Amniotic epithelial cell (primary cell): ENCODE data around the gene RASGRF2.

Experiments used
- DNase-seq: peaks from one replicate; pipeline ENCODE4 v3.0.0-alpha.2; 2010; ENCODE audit warnings: low read depth

RASGRF2 gene

DNA sequence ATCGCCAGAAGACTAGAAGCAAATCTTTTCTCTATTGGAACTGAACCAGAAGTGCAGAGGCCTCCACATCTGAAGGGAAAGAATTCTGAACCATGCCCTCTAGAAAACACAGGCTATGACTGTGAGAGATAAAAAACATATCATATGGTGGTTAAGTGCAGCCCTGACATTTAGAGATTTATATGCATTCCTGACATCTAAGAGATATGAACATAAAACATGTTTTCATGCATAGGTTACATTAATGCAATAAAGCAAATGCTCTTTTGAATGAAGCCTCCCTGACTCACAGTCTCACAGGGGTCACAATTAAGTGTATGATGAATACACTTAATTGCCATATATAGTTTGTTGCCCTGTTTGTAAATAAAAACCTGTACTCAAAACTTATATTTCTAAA, 244.0 kb downstream of the RASGRF2 start:
- peak; percentile 68 for DNase-seq

DNA sequence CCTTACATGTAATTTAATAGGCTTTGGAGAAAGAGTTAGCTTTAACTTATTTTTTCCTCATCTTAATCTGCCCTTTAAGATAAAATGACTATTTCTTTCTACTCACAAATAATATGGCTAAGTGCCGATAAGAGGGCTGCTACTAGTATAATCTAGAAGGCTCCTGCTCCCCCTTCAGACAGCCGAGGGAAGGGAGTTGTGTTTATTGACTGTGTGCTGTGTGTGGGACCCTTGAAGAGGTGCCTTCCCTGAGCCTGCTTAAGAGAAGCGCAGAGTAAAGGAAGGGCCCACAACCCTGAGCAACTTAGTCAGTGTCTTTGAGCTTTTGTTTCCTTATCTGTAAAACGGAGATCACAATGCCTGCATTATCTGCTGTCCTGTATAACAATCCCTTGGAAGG, 244.9 kb downstream of the RASGRF2 start:
- DNase-seq, result no peak

DNA sequence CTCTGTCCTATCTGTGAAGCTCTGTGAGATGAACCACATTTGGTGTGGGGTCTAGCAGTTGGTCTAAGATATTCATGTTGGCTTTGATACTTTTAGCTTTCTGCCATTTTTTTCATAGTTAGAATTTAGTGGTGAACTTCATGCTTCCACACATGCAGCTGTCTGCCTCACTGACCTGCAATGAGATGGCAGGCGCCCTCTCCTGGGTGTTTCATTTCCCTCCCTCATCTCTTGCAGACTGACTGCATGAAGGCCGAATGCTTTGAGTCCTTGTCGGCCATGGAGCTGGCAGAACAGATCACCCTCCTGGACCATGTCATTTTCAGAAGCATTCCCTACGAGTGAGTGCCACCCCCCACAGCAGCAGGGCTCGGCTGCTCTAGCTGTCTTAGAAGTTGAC, 246.8 kb downstream of the RASGRF2 start:
- peak; percentile 24 for DNase-seq

DNA sequence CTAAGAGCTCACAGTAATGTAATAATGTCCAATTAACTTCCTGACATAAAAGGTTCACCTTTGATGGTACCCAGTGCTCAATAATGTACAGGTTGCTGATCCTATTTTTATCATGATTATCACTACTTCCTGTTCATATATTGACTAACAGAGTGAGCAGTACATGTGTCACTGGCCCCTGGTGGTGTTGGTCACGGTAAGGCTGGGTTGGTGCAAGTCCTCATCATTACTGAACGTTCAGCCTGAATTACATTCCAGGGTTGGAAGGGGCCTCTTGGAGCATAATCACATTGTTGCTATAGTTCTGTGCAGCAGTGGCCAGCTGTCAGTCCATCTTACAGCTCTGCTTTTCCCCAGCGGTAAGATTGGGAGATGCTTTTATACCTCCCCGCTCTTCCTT, 248.7 kb downstream of the RASGRF2 start:
- DNase-seq, result no peak

DNA sequence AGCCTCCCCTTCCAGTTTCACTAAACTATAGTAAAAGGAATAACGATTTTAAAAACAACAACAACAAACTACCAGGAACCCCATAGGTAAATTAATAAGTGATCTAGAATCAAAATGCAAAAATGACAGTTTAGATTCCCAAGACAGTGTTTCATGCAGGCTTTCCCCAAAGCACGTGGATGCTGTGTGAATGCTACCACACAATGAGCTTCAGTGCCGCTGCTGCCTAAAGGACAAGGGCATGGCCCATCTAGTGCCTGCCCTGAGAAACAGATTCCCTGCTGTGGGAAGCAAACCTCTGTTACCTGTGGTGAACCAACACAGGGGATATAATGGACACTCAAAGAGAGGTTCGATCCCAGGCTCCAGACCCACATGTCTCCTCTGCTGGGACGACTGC, 249.2 kb downstream of the RASGRF2 start:
- DNase-seq, result no peak

DNA sequence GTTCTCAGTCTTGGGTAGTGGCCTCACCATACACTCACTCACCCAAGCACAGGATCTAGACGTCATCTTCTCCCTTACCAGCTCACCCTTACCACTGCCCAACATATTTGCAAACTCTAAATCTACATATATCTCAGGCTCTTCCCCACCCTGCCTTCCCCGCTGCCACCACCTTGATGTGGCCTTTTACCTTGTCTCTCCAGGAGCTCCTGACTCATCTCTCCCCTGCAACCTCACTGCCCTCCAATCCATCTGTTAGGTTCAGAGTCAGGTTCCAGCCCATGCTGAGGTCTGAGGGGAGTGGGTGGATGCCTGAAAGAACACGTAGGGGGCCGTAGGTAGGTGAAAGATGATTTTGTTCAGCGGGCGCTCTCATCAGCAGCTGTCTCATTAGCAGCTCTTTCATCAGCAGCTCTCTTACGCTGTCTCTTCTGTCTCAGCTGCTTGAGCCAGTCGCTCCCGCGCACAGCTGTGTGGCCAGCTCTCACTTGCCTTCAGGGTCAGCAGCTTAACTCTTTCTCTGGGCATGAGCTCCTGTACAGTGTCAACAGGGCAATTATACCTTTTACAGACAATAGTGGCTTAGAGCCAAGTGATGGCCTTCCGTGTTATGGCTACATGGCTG, 249.8 kb downstream of the RASGRF2 start:
- DNase-seq, result no peak

DNA sequence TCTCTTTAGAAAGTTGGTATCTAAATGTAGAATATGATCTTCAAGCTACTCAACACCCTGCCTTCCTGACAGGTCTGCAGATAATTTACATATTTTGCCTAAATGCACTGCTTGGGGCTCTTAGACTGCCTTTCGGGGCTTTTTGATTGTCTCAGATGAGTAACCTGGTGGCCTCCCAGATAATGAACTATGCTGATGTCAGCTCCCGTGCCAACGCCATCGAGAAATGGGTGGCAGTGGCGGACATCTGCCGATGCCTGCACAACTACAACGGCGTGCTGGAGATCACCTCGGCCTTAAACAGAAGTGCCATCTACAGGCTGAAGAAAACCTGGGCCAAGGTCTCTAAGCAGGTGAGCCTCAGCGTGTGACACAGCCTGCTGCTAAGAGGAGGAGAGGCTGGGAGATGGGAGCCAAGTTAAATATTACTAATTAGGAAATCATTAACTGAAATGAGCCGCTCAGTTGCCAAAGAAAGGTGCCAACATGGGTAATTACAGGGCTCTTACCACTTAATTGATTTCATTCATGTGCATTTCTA, 252.1 kb downstream of the RASGRF2 start:
- no peak for DNase-seq

DNA sequence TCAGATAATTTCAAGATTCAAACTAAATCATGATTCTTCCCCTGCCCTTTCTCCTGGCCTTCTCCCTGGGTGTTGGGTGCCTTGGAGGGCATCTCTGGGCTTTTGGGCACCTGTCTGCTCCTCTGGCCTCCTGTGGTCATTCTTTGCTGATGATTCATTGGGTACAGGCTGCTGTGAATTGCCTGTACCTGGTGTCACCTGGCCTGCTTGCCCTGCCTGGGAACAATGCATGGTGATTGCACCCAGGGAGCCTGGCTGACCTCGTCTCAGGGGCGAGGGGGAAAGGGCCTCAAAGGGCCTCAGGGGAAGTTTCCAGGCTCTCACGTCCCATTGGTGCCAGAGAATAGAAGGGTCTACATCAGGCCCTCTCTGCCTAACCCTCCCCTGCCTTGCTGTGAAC, 252.9 kb downstream of the RASGRF2 start:
- DNase-seq, result no peak

DNA sequence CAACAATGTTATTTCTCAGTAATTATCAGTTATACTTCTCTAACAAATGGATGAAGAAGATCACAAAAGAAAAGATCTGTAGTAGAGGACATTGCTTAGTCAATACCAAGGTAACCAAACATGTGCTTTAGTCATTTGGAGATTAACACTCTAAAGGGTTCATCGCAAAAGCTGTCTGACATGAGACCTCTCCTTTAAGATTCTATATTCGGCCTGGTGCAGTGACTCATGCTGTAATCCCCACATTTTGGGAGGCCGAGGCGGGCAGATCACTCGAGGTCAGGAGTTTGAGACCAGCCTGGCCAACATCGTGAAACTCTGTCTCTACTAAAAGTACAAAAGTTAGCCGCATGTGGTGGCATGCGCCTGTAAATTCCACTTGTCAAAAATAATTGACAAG, 254.7 kb downstream of the RASGRF2 start:
- no peak for DNase-seq

DNA sequence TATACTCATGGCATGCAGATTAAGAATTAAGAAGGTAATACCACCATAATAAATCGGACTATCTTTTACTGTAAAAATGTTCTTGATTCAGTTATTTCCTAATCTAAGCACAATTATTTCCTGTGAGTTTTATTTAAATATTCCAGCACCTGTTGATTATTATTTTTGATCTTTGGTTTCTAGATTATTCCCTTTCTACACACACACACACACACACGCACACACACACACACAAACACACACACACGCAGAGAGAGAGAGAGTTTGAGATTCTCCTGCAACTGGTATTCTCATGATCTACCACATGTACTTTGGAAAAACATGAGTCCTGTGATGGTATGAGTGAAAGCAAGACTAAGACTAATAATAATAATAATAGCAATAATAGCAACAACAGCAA, 256.0 kb downstream of the RASGRF2 start:
- DNase-seq, result no peak

DNA sequence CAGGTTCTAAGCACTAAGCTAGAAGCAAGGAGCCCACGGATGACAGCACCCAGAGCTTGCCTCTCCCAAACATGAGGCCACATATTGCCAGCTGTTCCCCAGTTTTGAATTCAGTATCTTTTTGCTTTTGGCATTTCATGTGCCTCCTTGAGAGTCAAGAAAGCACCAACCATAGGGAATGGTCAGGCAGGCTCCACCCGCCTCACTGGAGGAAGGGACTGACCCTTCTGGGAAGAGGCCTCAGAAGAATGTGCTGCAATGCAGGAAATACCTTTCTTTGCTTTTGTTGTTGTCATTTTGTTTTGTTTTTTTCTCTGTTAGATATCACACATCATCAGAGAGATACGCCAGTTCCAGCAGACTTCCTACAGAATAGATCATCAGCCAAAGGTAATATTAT, 259.2 kb downstream of the RASGRF2 start:
- DNase-seq, result no peak

DNA sequence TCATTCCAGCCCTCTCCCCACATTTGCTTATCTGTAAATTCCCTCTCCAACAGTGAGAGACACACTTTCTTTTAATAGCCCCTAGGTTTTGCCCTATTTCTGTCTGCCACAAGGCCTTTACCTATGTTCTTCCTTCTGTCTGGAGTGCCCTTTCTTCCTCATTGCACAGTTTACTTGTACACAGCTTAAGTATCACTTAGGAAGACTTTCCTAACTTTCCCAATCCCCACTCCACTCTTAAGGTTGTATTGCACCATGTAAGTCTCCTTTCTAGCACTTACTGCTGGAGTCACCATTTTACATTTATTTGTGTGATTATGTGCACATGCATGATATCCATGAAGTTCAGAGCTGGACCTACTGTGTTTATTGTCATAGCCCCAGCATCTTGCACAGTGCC, 262.1 kb downstream of the RASGRF2 start:
- DNase-seq, result no peak

DNA sequence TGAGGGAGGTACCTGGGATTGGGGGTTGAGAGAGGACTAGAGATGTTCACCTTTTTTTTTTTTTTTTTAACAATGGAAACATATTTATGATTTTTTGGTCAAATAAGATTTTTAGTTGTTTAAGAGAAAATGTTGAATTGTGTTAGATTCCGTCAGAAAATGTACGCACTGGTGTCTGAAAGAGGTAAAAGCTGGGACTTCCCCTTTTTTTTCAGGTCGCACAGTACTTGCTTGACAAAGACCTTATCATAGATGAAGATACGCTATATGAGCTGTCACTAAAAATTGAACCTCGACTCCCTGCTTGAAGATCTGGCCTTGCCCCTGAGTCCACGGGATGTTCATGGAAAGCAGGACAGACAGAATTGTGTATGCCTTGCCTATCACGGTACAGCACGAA, 265.3 kb downstream of the RASGRF2 start:
- no peak for DNase-seq

DNA sequence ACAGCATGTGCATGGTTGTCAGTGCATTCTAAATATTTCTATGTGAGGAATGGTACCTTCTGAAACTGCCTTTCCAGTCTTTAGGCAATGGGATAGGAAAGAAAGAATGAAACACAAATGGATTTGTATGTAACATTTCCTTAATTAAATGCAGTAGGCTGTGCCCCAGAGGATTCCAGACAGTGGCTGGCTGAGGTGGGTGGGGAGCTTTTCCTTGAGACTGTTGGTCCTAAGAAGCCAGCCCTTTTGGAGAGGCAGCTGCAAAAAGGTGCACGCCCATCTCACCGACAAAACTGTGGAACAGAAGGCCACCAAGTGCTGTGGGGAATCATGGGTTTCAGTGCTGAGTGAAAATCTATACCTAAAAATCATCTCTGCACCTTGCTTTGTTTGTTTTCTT, 266.1 kb downstream of the RASGRF2 start:
- no peak for DNase-seq

DNA sequence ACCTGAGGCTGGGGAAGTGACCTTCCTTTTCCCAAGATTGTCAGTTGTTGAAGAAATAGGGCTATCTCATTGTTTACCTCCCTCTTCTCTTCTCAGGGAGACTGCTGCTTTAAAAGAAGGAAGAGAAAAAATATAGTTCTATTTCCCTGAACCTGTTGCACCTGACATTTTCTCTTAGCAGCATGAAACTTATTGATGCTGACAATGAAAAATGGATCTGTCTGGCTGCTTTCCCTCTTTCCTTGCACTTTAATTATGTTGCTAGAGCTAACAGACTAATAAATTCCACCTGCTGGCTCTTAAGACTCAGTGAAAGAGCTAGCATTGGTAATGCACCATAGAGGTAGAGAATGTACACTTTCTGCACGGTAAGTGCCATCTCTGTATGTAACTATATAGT, 266.8 kb downstream of the RASGRF2 start:
- no peak for DNase-seq

DNA sequence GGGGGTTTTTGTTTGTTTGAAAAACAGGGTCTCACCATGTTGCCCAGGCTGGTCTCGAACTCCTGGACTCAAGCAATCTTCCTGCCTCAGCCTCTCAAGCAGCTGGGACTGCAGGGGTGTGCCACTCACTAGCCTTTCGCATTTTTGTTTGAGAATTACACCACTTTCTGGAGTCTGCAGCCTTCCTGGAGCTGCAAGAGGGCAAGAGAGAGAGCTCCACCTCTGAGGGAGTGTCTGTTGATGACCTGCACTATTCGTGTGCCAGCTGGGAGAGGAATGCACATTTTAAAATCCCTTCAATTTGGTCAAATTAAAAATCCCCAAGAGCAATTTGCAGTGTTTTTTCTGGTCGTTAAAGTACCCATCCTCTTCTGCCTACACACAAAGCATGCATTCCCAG, 267.9 kb downstream of the RASGRF2 start:
- no peak for DNase-seq

DNA sequence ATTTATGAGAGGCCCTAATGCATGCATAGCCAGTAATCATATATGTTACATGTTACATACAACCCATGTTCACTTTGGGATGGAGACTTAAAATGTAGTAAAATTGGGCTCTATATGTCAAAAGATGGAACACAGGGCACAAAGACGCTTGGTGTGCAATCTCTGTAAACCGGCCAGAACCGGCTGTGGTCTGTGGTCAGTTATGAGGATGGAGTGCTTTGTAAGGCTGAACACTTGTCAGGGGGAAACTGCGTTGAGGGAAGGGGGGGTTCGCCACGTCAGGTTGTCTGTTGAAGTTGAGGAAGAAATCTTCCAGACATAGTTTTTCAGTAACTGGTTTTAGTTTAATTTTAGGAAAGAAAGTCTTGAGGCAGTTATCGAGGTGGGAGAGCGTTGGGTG, 270.3 kb downstream of the RASGRF2 start:
- peak; percentile 67 for DNase-seq

DNA sequence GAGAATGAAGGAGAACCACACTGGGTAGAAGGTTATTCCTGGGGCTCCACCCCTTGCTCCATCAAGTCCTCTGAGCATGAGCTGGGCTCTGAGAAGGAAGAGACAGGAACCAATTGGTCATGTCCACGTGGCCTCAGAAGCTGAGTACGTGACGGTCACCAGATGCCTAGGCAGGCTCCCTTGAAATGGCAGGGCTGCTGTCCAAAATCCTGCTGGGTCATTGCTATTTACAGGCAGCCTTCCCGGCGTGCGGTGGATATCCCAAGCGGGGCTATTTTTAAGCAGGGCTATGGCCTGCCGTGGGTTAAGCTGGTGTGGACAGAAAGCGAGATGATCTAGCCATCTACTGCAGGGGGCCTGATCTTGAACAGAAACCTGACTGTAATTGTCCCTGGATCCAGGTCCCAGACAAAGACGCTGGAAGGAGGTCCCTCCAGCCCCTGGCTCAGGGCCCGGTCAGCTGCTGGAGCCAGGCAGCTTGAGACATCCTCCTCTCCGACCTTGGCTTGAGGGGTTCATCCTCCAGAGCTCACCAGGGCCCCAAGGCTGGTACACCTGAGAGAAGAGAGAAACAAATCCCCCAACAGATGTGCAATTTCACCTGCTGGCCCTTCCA, 272.4 kb downstream of the RASGRF2 start:
- no peak for DNase-seq

DNA sequence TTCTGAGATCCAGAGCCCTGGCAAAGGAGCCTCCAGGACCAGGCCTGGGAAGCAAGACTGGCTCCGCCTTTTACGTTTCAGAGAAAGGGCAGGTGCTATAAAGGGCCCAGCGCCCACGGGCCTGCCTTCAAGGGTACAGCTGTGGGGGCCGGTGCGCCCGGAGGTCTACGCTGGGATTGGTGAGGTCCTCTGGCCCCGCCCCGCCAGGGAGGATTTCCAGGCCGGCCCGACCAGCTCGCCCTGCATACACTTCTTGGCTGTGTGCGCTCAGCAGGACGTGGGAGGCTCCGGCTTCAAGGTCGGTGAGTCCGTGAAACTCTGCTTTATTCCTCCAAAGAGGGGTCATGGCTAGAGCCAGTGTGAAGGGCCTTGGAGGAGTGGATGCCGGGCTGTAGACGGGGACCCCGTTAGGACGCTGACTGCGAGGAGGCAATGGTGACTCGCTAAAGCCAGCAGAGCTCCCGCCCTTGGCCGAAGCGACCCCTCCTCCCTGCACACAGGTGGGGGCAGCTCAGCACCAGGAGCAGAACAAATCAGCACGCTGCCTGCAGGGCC, 273.0 kb downstream of the RASGRF2 start, which contains the start of gene CKMT2:
CKMT2 (plus strand) TSS at position 243 of the 555 bp plus-strand sequence. CDS start 17,811 bp downstream, outside the sequence.
- peak; percentile 68 for DNase-seq

DNA sequence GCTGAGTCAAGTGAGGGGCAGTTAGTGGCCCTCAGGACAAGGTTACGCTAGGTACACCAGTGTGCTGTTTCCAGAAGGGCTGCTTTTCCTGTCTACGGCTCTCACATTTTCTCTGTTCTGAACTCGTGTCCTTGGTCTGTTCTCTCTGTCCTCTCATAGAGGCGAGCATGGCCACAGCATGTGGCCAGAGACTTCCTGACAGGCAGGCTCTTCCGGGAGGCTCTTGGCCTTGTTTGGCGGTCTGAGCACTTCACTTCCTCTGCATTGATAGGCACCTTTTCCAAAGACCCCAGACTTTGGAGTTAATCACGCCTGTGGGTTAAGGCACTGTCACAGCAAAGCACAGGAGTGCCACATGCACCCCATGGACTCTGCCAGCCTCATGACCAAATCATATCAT, 274.1 kb downstream of the RASGRF2 start:
- no peak for DNase-seq

DNA sequence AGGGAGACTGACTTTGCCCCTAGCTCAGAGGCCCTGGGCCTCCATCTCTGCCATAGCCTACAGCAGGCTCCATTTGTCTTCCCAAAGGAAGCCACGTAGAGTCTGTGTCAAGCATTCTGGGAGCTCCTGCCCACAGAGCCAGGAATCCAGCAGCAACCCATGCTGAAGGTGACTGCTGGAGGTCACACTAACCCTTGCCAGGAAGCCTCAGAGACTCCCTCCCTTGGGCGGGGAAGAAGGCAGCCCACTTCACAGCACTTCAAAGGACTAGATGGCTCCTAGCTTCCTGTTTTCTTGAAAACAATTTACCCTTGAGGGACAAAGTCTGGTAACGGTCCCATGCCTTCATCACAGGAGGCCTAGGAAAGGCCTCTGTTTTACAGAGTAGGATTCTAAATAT, 274.6 kb downstream of the RASGRF2 start:
- no peak for DNase-seq

DNA sequence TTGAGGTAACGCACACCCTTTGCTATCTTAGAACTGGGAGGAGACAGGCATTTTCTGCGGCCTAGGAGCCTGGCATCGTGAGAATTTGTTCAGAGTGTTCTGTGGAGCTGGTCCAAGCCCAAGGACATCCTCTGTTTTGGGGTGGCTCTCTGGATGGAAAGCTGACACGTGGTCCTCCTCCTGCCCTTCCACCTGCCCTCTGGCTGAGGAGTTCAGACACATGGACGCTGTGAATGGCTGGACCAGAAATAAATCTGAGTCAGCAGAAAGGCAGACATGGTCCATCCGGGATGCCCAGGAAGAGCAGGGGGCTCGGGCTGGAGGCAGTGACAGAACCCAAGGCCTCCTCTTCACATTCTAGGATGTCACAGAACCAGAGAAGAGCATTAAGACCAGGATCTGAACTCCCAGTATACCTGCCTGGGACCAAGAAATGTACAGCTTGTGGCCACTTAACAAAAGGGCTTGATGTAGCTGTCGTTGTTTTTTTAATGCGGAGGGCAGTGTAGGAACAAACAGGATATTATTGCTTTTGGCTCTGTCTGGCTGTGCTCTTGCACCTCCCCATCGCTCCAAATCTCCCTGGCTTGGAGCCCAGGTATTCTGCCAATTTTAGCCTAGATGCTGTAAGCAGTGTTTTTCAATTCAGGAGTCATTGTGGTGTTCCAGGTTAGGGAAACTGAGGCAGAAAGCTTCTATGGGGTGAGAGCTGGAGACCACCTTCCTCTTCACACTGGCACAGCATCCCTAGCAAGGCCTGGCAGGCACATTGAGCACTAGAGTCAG, 275.3 kb downstream of the RASGRF2 start:
- DNase-seq, result no peak

DNA sequence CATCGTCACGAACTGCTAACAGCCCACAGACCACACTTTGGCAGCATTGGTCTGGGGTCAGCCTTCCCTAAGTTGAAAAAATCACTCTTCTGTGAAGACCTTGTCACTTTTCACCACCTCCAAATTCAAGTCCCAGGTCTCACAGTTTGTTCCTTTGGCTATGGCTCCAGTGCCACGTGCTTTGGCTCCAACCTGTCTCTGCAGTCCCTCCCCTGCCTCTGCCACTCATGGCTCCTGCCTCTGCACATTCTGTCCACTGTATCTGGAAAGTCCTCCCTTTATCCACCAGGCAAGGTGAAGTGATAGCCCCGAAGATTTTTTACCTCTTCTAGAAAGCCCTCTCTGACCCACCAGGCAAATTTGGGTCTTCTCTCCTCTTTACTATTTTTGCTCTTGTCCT, 278.3 kb downstream of the RASGRF2 start:
- no peak for DNase-seq
